Prostate gland (tissue), 2 donors: Measurements from ENCODE around the gene SPAG4.

Experiments
- CTCF ChIP-seq, 4 experiments: fragments of 200-600 bp in 2 of 4; fragments of 450-650 bp in 2 of 4; sonication (generic) in 2 of 4; IDR thresholded peaks; 1 replicate in 3 of 4; 2 replicates in 1 of 4; pipeline ENCODE4 v1.5.1; 2016 to 2019; ENCODE audit warnings: antibody characterized with exemption in 4 of 4, mild to moderate bottlenecking in 2 of 4, moderate library complexity in 2 of 4
- POLR2A ChIP-seq: fragments of 450-650 bp; IDR thresholded peaks from one replicate; pipeline ENCODE4 v1.6.1; 2016; ENCODE audit warnings: antibody characterized with exemption, mild to moderate bottlenecking

- TF ChIP-seq POLR2A: no peak
- TF ChIP-seq CTCF (IDR thresholded peaks at IDR 0.05): peak in 2 of 4 experiments; percentile 28 to 32
Measured at GRCh38 chr20:35617397-35618262, 2.0 kb downstream of the SPAG4 start.
